ENCODE data around the gene PDIK1L.

The PDIK1L gene

DNA sequence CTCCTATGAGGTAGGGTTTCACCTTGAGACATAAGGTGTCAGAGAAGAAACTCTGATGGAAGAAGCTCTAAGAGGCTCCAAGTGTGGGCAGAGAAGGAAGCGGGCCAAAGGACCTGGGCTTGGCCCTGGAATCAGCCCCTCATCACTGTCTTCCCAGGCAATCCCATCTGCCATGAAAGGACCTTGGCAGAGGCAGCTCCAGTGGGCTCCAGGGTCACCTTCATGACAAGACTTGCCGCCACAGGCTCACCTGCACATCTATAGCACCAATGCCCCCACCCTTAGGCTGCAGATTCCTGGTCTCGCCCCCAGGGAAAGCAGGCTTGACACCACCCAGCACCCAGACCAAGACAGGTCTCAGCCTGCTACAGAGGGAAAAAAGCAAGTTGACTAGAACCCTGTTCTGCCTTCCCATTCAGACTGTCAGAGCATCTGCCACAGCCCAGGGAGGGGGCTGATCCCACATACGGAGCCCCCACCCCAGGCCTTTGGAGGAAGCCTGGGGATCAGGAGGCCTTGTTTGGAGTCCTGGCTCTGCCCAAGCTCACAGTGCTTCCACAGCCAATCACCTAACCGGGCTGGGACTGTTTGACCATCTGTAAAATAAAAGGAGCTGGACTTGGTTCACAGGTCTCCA, 46.8 kb downstream of the PDIK1L start:
- no peak for DNase-seq

- no peak for DNase-seq
Measured at GRCh38 chr1:26158908-26159742, 47.5 kb downstream of the PDIK1L start, which contains the start of gene FAM110D. FAM110D (plus strand) TSS chr1:26159079; CDS start chr1:26161292, 2,213 bp downstream.

GRCh38 chr1:26159743-26160039, 48.1 kb downstream of the PDIK1L start:
- DNase-seq, result no peak

GRCh38 chr1:26160527-26161414, 49.1 kb downstream of the PDIK1L start:
- no peak for DNase-seq

DNA sequence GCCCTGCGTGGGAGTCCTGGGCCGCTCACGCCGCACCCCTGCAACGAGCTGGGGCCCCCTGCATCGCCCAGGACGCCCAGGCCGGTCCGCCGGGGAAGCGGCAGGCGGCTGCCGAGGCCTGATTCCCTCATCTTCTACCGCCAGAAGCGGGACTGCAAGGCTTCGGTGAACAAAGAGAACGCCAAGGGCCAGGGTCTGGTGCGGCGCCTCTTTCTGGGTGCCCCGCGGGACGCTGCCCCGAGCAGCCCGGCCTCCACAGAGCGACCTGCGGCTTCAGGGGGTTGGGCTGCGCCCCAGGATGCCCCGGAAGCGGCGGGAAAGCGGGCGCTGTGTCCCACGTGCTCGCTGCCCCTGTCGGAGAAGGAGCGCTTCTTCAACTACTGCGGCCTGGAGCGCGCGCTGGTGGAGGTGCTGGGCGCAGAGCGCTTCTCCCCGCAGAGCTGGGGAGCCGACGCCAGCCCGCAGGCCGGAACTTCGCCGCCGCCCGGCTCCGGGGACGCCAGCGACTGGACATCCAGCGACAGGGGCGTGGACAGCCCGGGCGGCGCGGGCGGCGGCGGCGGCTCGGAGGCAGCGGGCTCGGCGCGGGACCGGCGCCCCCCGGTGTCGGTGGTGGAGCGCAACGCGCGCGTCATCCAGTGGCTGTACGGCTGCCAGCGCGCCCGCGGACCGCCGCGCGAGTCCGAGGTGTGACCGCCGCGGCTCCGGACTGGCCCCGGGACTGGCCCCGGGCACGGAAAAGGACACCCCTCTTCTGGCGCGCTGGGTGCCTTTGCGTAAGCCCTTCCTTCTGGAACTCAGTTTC, 50.0 kb downstream of the PDIK1L start:
- DNase-seq, result peak; percentile 78

- DNase-seq, result no peak
Measured at GRCh38 chr1:26162220-26162709, 50.6 kb downstream of the PDIK1L start.

DNA sequence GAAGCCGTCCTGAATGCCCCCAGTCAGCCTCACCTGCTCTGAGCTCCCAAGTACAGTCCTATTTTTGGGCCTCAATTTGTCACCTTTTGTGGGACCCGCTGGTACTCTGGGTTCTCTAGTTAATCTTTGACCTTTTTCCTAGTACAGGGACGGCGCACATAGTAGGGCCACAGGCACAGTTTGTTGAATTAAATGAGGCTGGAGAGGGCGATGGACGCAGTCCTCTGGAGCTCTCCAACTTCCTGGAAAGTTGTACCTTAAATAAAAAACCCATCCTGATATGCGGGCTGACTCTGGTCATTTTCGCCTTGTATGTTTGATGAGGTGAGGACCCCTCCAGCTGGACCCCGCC, 52.0 kb downstream of the PDIK1L start:
- no peak for DNase-seq

GRCh38 chr1:26164036-26164860, 52.6 kb downstream of the PDIK1L start:
- DNase-seq, result peak; percentile 77

- peak; percentile 35 for DNase-seq
Measured at GRCh38 chr1:26164861-26165842, 53.5 kb downstream of the PDIK1L start.

- no peak for DNase-seq
Measured at GRCh38 chr1:26166719-26167281, 55.2 kb downstream of the PDIK1L start.

DNA sequence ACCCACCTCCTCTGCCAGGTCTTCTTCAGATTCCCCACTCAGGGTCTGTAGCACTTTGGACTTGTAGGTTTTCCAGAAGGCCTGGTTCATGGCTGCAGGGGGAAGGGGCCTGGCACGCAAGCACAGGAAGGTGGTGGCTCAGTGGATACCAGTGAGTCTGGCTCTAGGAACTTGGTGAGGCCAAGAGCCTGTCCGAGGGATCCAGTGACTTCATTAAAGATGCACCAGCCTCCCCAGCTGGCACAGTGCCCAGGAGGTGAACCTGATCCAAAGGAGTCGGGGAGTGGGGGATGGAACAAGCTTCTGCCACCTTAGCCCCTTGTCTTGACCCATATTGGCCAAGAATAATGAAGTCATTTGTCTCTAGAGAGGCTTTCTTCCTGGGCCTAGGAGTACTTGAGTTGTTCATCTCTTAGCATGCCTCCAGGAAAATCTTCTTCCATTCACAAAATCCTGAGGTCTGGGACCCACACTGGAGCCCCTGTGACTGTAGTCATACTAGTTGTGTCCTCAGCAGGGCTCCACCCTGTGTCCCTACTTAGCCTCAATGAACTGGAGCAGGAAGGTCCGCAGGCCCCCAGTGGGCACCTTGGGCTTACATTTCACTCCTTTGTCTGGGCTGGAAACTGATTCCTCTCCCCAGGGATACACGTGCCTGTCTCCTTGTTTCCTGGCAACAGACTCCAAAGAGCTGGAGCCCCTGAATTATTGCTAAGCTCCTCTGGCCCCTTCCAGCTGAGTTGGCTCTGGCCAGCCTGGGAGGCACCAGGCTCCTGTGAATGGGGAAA, 57.0 kb downstream of the PDIK1L start, which contains the start of gene C1orf232:
TSS of gene C1orf232 (minus strand) at position 554 of the 788 bp plus-strand sequence. CDS start at position 90, 464 bp downstream.
- no peak for DNase-seq

GRCh38 chr1:26169198-26169554, 57.6 kb downstream of the PDIK1L start:
- no peak for DNase-seq

- peak; percentile 94 for DNase-seq
Measured at GRCh38 chr1:26169669-26170471, 58.2 kb downstream of the PDIK1L start, which contains the start of gene ZNF593. ZNF593 (plus strand) TSS chr1:26169908; CDS start chr1:26169984, 76 bp downstream.

GRCh38 chr1:26170472-26170821, 58.8 kb downstream of the PDIK1L start:
- no peak for DNase-seq

DNA sequence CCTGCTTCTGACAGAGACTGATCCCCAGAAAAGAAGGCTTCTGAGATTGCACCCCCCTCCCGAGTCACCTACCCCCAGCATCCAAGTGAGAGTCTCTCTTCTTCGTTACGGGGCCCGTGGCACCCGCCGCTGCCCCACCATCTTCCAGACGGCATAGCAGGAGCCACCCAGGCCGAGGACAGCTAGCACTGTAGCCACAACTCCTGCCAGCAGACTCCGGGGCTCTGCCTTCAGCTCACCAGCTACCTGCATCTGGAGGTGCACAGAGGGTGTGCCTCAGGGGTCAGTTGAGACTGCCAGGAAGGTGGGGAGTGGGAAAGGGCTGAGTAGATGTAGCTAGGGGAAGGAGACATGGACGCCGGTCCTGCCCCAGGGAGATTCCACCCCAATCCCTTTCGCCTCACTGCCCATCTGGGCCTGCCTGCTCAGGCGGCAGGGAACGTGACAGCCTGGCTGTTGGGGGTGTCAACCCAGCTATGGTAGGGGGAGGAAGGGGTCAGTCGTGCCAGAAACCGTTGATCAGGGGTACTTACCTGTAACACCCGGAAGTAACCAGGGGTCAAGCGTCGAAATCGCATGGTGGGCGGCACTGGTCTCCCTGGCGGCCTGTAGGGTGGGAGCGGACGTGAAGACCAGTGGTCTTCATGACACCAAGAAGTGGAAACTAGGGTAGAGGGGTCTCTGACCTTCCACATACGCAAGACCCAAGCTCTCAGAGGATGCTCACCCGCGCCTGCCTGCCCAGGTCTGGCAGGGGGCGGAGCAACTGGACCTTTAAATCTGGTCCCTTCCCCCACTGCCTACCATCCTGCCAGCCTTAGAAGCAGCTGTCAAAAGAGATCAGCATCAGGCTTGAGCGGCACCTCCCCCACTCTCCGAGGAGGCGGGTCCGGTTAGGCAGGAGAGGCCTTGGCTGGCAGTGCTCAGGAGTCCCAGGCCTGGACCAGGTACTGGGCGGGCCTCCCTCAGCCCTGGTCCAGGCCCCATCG, 59.8 kb downstream of the PDIK1L start, which contains the start of gene ZNF593OS:
TSS of gene ZNF593OS (minus strand) at position 749 of the 989 bp plus-strand sequence. CDS start at position 578, 171 bp downstream.
- no peak for DNase-seq

Measured in right forelimb (tissue), 1 donor.